H1 (cell line): ENCODE results near the gene PREX1. TPM values are rescaled to one million over a fixed set of nuclear protein-coding genes. Genes with fewer than 3 reads are reported as not detected.

Experiments used
- CTCF ChIA-PET: fragments of 300-600 bp; sonication (Branson Sonifier 250); formaldehyde crosslinking; loops from one replicate; lab custom pipeline; 2021; ENCODE audit not compliant: partially characterized antibody; lab: Charles Lee
- POLR2A ChIA-PET: fragments of 300-600 bp; sonication (Branson Sonifier 250); formaldehyde crosslinking; loops from one replicate; lab custom pipeline; 2021; ENCODE audit warnings: inconsistent platforms; ENCODE audit not compliant: partially characterized antibody; lab: Charles Lee
- DNase-seq, 2 experiments: peaks; one replicate each; pipeline versions ENCODE4 v3.0.0 to v3.0.0-alpha.2; 2010 to 2022; ENCODE audit warnings: low spot score in 2 of 2, low read depth in 1 of 2, mixed read lengths in 1 of 2
- FAIRE-seq: peaks from 2 replicates; lab custom pipeline; 2011; peaks lifted over from hg19 to GRCh38; lab: Jason Lieb, UNC
- H2AFZ ChIP-seq: 2 replicates; pipeline ENCODE4 v1.8.1; 2012; ENCODE audit warnings: low read length, inconsistent platforms
- H2AK5ac ChIP-seq: 2 replicates; pipeline ENCODE4 v1.6.1; 2013; ENCODE audit warnings: low read depth, low read length
- H2BK120ac ChIP-seq: replicated peaks from 2 replicates; pipeline ENCODE3; 2013; ENCODE audit warnings: low read depth, low read length, inconsistent platforms
- H2BK12ac ChIP-seq: 2 replicates; pipeline ENCODE4 v1.6.1; 2013; ENCODE audit warnings: low read depth, low read length
- H2BK15ac ChIP-seq: 2 replicates; pipeline ENCODE4 v1.6.1; 2013; ENCODE audit warnings: low read length
- H2BK20ac ChIP-seq: 2 replicates; pipeline ENCODE4 v1.6.1; 2013; ENCODE audit warnings: low read length
- H2BK5ac ChIP-seq: 2 replicates; pipeline ENCODE4 v1.6.1; 2013; ENCODE audit warnings: low read depth, low read length
- H3K14ac ChIP-seq: 2 replicates; pipeline ENCODE4 v1.6.1; 2013; ENCODE audit warnings: inconsistent platforms; ENCODE audit not compliant: insufficient read length
- H3K18ac ChIP-seq: 2 replicates; pipeline ENCODE4 v1.6.1; 2013; ENCODE audit warnings: low read length; ENCODE audit errors: extremely low read depth
- H3K23ac ChIP-seq: 2 replicates; pipeline ENCODE4 v1.6.1; 2013; ENCODE audit warnings: inconsistent platforms; ENCODE audit not compliant: insufficient read length
- H3K23me2 ChIP-seq: 2 replicates; pipeline ENCODE4 v1.6.1; 2013; ENCODE audit warnings: low read depth, low read length
- H3K27ac ChIP-seq: 2 replicates; pipeline ENCODE4 v1.6.1; 2011; ENCODE audit warnings: low read depth, low read length, inconsistent platforms
- H3K27me3 ChIP-seq, 4 experiments: replicated peaks in 1 of 4; 1 replicate in 1 of 4; 2 replicates in 3 of 4; pipeline versions ENCODE4 v1.6.1 to v1.8.1; 2011 to 2013; ENCODE audit warnings: low read length in 3 of 4, mild to moderate bottlenecking in 3 of 4, inconsistent platforms in 2 of 4, mixed read lengths in 2 of 4, moderate library complexity in 1 of 4; ENCODE audit not compliant: control insufficient read depth in 3 of 4, insufficient read depth in 3 of 4; ENCODE audit errors: extremely low read depth in 1 of 4
- H3K36me3 ChIP-seq, 4 experiments: 2 replicates each; pipeline versions ENCODE4 v1.6.1 to v1.8.1; 2011 to 2013; ENCODE audit warnings: mild to moderate bottlenecking in 4 of 4, low read length in 3 of 4, moderate library complexity in 2 of 4, control low read depth in 1 of 4, inconsistent platforms in 1 of 4; ENCODE audit not compliant: insufficient read depth in 4 of 4, control insufficient read depth in 2 of 4
- H3K4ac ChIP-seq: replicated peaks from 2 replicates; pipeline ENCODE3; 2013; ENCODE audit warnings: low read length, low read depth, mixed read lengths, inconsistent platforms; ENCODE audit not compliant: insufficient read length
- H3K4me1 ChIP-seq, 4 experiments: replicated peaks in 1 of 4; 1 replicate in 1 of 4; 2 replicates in 3 of 4; pipeline versions ENCODE4 v1.6.1 to v1.8.1; 2011 to 2013; ENCODE audit warnings: low read length in 3 of 4, inconsistent platforms in 2 of 4, mixed read lengths in 1 of 4; ENCODE audit not compliant: insufficient read depth in 4 of 4, control insufficient read depth in 3 of 4
- H3K4me2 ChIP-seq, 2 experiments: 2 replicates each; pipeline versions ENCODE4 v1.6.1 to v1.8.1; 2011 to 2013; ENCODE audit warnings: low read depth in 2 of 2, low read length in 2 of 2, control low read depth in 1 of 2, inconsistent platforms in 1 of 2, mild to moderate bottlenecking in 1 of 2; ENCODE audit not compliant: insufficient read depth in 1 of 2
- H3K4me3 ChIP-seq, 4 experiments: fragments of 200-600, 300-600 bp in 1 of 4; sonication (generic), shearing (Covaris generic), sonication (Bioruptor Twin) in 1 of 4; 2 replicates each; pipeline versions ENCODE4 v1.5.1 to v1.8.1; 2011 to 2016; ENCODE audit warnings: low read length in 4 of 4, low read depth in 3 of 4, control low read depth in 2 of 4, inconsistent platforms in 2 of 4, mild to moderate bottlenecking in 2 of 4, mixed read lengths in 1 of 4, moderate library complexity in 1 of 4; ENCODE audit not compliant: insufficient read depth in 2 of 4; ENCODE audit errors: extremely low read depth in 1 of 4
- H3K56ac ChIP-seq: replicated peaks from 2 replicates; pipeline ENCODE3; 2013; ENCODE audit warnings: low read depth, mild to moderate bottlenecking, mixed read lengths, low read length, inconsistent platforms; ENCODE audit not compliant: insufficient read length
- H3K79me1 ChIP-seq: 2 replicates; pipeline ENCODE4 v1.6.1; 2013; ENCODE audit warnings: low read depth, low read length, control low read depth
- H3K79me2 ChIP-seq, 2 experiments: 2 replicates each; pipeline versions ENCODE4 v1.6.1 to v1.8.1; 2012 to 2013; ENCODE audit warnings: low read length in 2 of 2, mild to moderate bottlenecking in 2 of 2, inconsistent platforms in 1 of 2; ENCODE audit not compliant: insufficient read depth in 2 of 2, control insufficient read depth in 1 of 2
- H3K9ac ChIP-seq, 4 experiments: replicated peaks in 1 of 4; 1 replicate in 1 of 4; 2 replicates in 3 of 4; pipeline versions ENCODE4 v1.6.1 to v1.8.1; 2011 to 2013; ENCODE audit warnings: low read depth in 3 of 4, low read length in 3 of 4, control low read depth in 2 of 4, mild to moderate bottlenecking in 2 of 4, moderate library complexity in 2 of 4, inconsistent platforms in 1 of 4; ENCODE audit errors: extremely low read depth in 1 of 4
- H3K9me3 ChIP-seq, 2 experiments: 2 replicates each; pipeline versions ENCODE4 v1.6.1 to v1.8.1; 2012 to 2013; ENCODE audit warnings: mild to moderate bottlenecking in 2 of 2, moderate library complexity in 2 of 2, control low read depth in 1 of 2, inconsistent platforms in 1 of 2, low read depth in 1 of 2, low read length in 1 of 2, mixed read lengths in 1 of 2; ENCODE audit not compliant: insufficient read depth in 2 of 2
- H4K20me1 ChIP-seq, 2 experiments: replicated peaks in 1 of 2; 2 replicates each; pipeline versions ENCODE3 to v1.8.1; 2011 to 2013; ENCODE audit warnings: inconsistent platforms in 2 of 2, low read length in 2 of 2, mild to moderate bottlenecking in 1 of 2; ENCODE audit not compliant: insufficient read depth in 2 of 2, control insufficient read depth in 1 of 2
- H4K5ac ChIP-seq: 2 replicates; pipeline ENCODE4 v1.6.1; 2013; ENCODE audit warnings: low read length, low read depth, mixed read lengths, inconsistent platforms; ENCODE audit not compliant: insufficient read length
- H4K8ac ChIP-seq: 2 replicates; pipeline ENCODE4 v1.8.0; 2013; ENCODE audit warnings: mild to moderate bottlenecking, moderate library complexity, low read length, inconsistent platforms; ENCODE audit not compliant: insufficient read depth; ENCODE audit errors: extremely low read depth
- H4K91ac ChIP-seq: replicated peaks from 2 replicates; pipeline ENCODE3; 2013; ENCODE audit warnings: low read length, mixed read lengths, inconsistent platforms; ENCODE audit not compliant: insufficient read length
- BCL11A ChIP-seq, 2 experiments: IDR thresholded peaks; one replicate each; pipeline ENCODE4 v1.6.1; 2011; ENCODE audit warnings: low read depth in 2 of 2, low read length in 2 of 2, mild to moderate bottlenecking in 2 of 2
- CHD1 ChIP-seq: IDR thresholded peaks from 2 replicates; pipeline ENCODE4 v1.6.1; 2012; ENCODE audit warnings: low read depth, low read length, improper control_type of control experiment
- CREB1 ChIP-seq: IDR thresholded peaks from 2 replicates; pipeline ENCODE4 v1.6.1; 2012; ENCODE audit warnings: inconsistent platforms
- CTCF ChIP-seq, 3 experiments: IDR thresholded peaks; 1 replicate in 2 of 3; 2 replicates in 1 of 3; pipeline versions ENCODE4 v1.5.1 to v1.6.1; 2011; ENCODE audit warnings: low read length in 3 of 3, mild to moderate bottlenecking in 3 of 3, inconsistent platforms in 2 of 3, low read depth in 1 of 3, moderate library complexity in 1 of 3; ENCODE audit not compliant: insufficient read depth in 1 of 3; ENCODE audit errors: control extremely low read depth in 1 of 3
- EZH2 ChIP-seq: fragments of 200-600 bp; sonication (generic); IDR thresholded peaks from 2 replicates; pipeline ENCODE4 v1.7.1; 2012; ENCODE audit warnings: low read depth, mild to moderate bottlenecking, moderate library complexity, low read length, inconsistent platforms; ENCODE audit not compliant: severe bottlenecking
- FOSL1 ChIP-seq: IDR thresholded peaks from 2 replicates; pipeline ENCODE4 v1.6.1; 2011; ENCODE audit warnings: mild to moderate bottlenecking, low read depth, low read length, moderate library complexity; ENCODE audit not compliant: insufficient read depth
- KDM5A ChIP-seq: fragments of 200-600 bp; IDR thresholded peaks from 2 replicates; pipeline ENCODE4 v1.7.1; 2012; ENCODE audit warnings: mild to moderate bottlenecking, low read length, inconsistent platforms, mixed read lengths
- SP2 ChIP-seq: IDR thresholded peaks from 2 replicates; pipeline ENCODE4 v1.6.1; 2012; ENCODE audit warnings: mild to moderate bottlenecking, low read length, inconsistent platforms
- SRF ChIP-seq: IDR thresholded peaks from 2 replicates; pipeline ENCODE4 v1.6.1; 2011; ENCODE audit warnings: mild to moderate bottlenecking, low read depth, low read length, moderate library complexity
- SUZ12 ChIP-seq: fragments of 200-600 bp; sonication (generic); IDR thresholded peaks from 2 replicates; pipeline ENCODE4 v1.6.1; 2012; ENCODE audit warnings: mild to moderate bottlenecking, inconsistent platforms, low read length, moderate library complexity, mixed read lengths
- TCF12 ChIP-seq: IDR thresholded peaks from 2 replicates; pipeline ENCODE4 v1.6.1; 2011; ENCODE audit warnings: low read depth, mild to moderate bottlenecking, low read length
- TEAD4 ChIP-seq: IDR thresholded peaks from 2 replicates; pipeline ENCODE4 v1.6.1; 2012; ENCODE audit warnings: low read depth, low read length, inconsistent platforms, mixed read lengths
- YY1 ChIP-seq: IDR thresholded peaks from 2 replicates; pipeline ENCODE4 v1.6.1; 2011; ENCODE audit warnings: low read depth, mild to moderate bottlenecking, low read length
- WGBS, 2 experiments: shearing (Covaris generic) in 1 of 2; methylation state at CpG; one replicate each; pipeline versions ENCODE4 v1.1.6 to v1.1.7; 2013 to 2015; ENCODE audit warnings: low lambda C conversion rate in 2 of 2, mixed read lengths in 2 of 2, inconsistent platforms in 1 of 2, low coverage in 1 of 2, missing lambda C conversion rate in 1 of 2; ENCODE audit not compliant: insufficient replicate concordance in 2 of 2, insufficient coverage in 1 of 2, insufficient read length in 1 of 2; ENCODE audit errors: extremely low coverage in 1 of 2, missing lambda C conversion rate in 1 of 2; 5-methylcytosine and 5-hydroxymethylcytosine counted together
- polyA plus RNA-seq, 7 experiments: library from polyadenylated mRNA; depleted of rRNA in 3 of 7; stranded (reverse) in 5 of 7; unstranded in 2 of 7; fragments of >200 nt in 5 of 7; fragments of 200-250 nt in 2 of 7; gene quantifications; 1 replicate in 5 of 7; 2 replicates in 1 of 7; 4 replicates in 1 of 7; pipeline versions ENCODE4 v1.2.1 to v1.2.3, GENCODE V29; 2011 to 2013; ENCODE audit warnings: missing spikeins in 2 of 7, mixed read lengths in 2 of 7
- total RNA-seq: library from RNA; stranded (reverse); fragmentation: NEBNext Ultra II Directional; extraction: Animal tissue kit (Norgen Biotek cat#: 25700); gene quantifications from 2 replicates; pipeline ENCODE4 v1.2.1, GENCODE V29; 2021

Gene PREX1
- total and polyA plus RNA-seq, 2 of the 8 experiments (the other 6 are each of a cell fraction or from before 2014, with no cell fraction given) = 10.7 to 12.8 TPM

GRCh38 chr20:48744515-48744914 is 83.3 kb downstream of the PREX1 start:
- no peak overlapping the region for H2BK120ac ChIP-seq
- H4K5ac ChIP-seq = no peak overlapping the region
- no peaks in the 10 kb centered on the region for H3K36me3 ChIP-seq
- H3K4me1 ChIP-seq = peaks cover 0 to 18% (median 10%) of the 10 kb centered on the region in 4 experiments; a peak in 5 of 7 replicates
- H3K27ac ChIP-seq = no peak overlapping the region
- no peak overlapping the region for H4K91ac ChIP-seq
- H3K4me2 ChIP-seq = no peak overlapping the region
- H3K9me3 ChIP-seq = no peaks in the 10 kb centered on the region
- no peaks in the 10 kb centered on the region for H3K23me2 ChIP-seq
- H2BK12ac ChIP-seq = no peak overlapping the region
- H3K9ac ChIP-seq = no peak overlapping the region
- H3K27me3 ChIP-seq = 0 out of 7 replicates have a peak, but pooled peaks cover 0 to 1% (median 0%) of the 10 kb centered on the region in 4 experiments
- H4K20me1 ChIP-seq = no peaks in the 10 kb centered on the region
- no peaks in the 10 kb centered on the region for H3K79me2 ChIP-seq
- H3K4me3 ChIP-seq = no peak overlapping the region
- H3K14ac ChIP-seq = no peak overlapping the region
- H4K8ac ChIP-seq = no peak overlapping the region
- ChIA-PET CTCF (interaction anchor here (0.8 to 1.3 kb wide), 3 partner anchors 9 to 87 kb away, joined by 3 to 4 read pairs (median 4); no protein-coding TSS in a partner anchor), POLR2A (no interaction called here)
- H3K18ac ChIP-seq = no peak overlapping the region
- H3K4ac ChIP-seq = no peak overlapping the region
- DNase-seq (no peak), FAIRE-seq (no peak)
- H3K56ac ChIP-seq = no peak overlapping the region
- H2BK20ac ChIP-seq = no peak overlapping the region
- H3K23ac ChIP-seq = no peak overlapping the region
- peaks cover 2% of the 10 kb centered on the region; the same call in 1 of the 2 replicates for H3K79me1 ChIP-seq
- no peak overlapping the region for H2BK15ac ChIP-seq
- WGBS, 2 experiments = 88% methylated on average over 6 of the region's 6 CpGs; no CpG with 5 or more reads in 1 of the 2 experiments
- no peak overlapping the region for H2AFZ ChIP-seq
- no peak overlapping the region for H2BK5ac ChIP-seq
- H2AK5ac ChIP-seq = no peak overlapping the region
- TF ChIP-seq SRF (no peak), TCF12 (no peak), TEAD4 (no peak), CHD1 (no peak), KDM5A (no peak), SP2 (no peak), CREB1 (no peak), SUZ12 (no peak), EZH2 (no peak), CTCF (IDR thresholded peaks at IDR 0.05; ENCODE audit: control extremely low read depth in 1 of 3, insufficient read depth in 1 of 3, low read depth in 1 of 3, low read length in 3 of 3) (no peak), FOSL1 (no peak), BCL11A (IDR thresholded peaks at IDR 0.05; ENCODE audit: low read depth in 2 of 2, low read length in 2 of 2) (no peak), YY1 (no peak)
